CD4-positive, alpha-beta T cell treated with Interleukin-6 for 4 hours (primary cell): ENCODE measurements around the gene KASH5.

Experiments
- DNase-seq: peaks from one replicate; pipeline ENCODE4 v3.0.0-alpha.2; 2020; ENCODE audit warnings: mixed read lengths

Gene KASH5

DNA sequence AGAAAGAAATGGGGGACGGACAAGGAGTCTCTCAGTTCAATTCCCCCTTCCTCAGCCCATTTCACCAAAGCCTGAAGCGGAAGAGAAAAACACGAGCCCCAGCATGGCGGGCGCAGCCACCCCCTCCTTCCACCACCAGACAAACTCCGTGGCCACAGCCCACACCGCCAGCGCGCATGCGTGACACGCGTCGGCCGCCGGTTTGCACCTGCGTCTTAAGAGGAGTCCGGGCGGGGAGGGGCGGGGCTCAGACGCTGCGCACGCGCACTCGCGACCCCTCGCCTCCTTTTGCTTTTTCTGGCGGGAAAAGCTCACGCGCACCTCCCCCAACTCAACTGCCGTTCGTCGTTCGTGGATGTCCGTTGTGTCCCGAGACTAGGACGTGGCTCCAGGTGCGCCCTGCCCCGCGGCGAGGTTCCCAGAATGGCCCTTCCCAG, at the start of gene KASH5:
KASH5 (plus strand) TSS at position 314 of the 437 bp plus-strand sequence. CDS start 2,635 bp downstream, outside the sequence.
- DNase-seq = peak; percentile 78

GRCh38 chr19:49338691-49339300, 49.3 kb upstream of the KASH5 start:
- no peak for DNase-seq

GRCh38 chr19:49339301-49340068, 48.6 kb upstream of the KASH5 start:
- no peak for DNase-seq

GRCh38 chr19:49340069-49340864, 47.8 kb upstream of the KASH5 start:
- DNase-seq = no peak

DNA sequence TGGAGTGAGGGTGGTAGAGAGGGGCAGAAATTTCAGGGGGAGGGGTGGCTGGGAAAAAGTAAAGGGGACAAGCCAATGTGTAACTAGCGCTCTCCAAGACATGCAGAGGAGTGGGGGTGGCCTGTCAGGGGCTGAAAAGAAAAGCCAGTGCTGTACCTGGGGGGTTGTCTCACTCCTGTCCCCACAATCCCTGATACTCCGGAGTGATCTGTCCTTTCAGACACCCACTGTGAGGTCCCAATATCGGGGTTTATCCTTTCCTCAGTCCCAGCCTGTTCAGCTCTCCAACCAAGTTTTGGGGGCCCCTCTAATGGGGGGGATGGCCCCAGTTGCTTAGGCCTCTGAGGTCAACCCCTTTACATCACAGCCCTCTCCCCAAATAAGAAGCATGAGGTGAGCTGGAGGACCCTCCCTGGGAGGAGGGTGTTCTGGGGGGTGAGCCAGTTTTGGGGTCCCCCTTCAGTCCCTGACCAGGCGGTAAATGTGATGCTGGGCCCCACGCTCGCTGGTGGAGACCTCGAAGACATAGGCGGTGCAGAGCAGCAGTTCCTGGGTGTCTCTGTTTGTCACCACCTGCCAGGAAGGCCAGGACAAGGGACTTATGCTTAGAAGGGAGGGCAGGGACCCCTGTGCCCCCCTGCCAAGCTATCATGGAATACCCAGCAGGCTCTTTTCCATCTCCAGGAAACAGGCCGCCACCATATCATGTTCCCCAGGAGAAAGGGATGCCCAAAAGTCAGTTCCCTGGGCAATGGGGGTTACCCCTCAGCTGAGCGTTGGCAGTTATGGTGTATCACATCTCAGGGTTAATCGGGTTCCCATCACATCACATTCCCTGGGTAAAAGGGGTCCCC, 47.0 kb upstream of the KASH5 start:
- DNase-seq = no peak

GRCh38 chr19:49342291-49342721, 45.7 kb upstream of the KASH5 start:
- DNase-seq = no peak

GRCh38 chr19:49343123-49343522, 44.9 kb upstream of the KASH5 start:
- DNase-seq = no peak

DNA sequence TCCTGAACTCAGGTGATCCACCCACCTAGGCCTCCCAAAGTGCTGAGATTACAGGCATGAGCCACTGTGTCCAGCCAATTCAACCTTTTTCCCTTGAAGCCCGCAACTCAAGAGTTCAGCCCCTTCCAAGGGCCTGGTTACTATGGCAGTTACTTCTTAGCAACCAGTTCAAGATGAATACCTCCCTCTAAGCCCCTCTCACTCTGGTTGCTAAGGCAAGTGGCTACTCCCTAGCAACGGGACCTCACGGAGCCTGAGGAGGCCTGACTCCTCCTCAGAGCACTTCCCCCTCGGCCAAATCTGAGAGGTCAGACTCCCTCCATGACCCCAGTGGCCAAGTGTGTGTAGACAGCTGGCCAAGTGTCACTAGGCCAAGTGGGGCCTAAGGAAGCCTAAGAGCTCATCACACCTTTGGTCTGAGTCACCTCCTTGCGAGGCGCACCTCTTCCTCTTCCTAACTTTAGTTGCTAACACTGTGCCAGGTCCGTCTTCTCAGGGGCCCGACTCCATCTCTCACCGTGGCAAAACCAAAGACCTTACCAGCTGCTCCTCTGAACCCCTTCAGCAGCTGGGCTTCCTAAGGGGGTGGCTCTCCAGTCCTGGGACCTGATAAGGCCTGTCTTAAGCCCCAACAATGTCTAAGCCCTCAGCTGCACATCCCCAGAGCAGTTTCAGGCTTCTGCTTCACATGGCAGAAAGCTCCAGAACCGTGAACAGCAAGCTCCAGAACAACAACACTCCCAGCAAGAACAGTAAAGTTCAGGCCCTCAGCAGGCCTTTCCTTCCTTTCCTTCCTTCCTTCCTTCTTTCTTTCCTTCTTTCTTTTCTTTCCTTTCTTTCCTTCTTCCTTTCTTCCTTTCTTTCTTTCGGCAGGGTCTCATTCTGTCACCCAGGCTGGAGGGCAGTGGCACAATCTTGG, 43.3 kb upstream of the KASH5 start:
- DNase-seq = no peak

- no peak for DNase-seq
Observed at GRCh38 chr19:49347191-49347590, 40.9 kb upstream of the KASH5 start.

GRCh38 chr19:49347835-49348234, 40.2 kb upstream of the KASH5 start:
- DNase-seq = no peak

DNA sequence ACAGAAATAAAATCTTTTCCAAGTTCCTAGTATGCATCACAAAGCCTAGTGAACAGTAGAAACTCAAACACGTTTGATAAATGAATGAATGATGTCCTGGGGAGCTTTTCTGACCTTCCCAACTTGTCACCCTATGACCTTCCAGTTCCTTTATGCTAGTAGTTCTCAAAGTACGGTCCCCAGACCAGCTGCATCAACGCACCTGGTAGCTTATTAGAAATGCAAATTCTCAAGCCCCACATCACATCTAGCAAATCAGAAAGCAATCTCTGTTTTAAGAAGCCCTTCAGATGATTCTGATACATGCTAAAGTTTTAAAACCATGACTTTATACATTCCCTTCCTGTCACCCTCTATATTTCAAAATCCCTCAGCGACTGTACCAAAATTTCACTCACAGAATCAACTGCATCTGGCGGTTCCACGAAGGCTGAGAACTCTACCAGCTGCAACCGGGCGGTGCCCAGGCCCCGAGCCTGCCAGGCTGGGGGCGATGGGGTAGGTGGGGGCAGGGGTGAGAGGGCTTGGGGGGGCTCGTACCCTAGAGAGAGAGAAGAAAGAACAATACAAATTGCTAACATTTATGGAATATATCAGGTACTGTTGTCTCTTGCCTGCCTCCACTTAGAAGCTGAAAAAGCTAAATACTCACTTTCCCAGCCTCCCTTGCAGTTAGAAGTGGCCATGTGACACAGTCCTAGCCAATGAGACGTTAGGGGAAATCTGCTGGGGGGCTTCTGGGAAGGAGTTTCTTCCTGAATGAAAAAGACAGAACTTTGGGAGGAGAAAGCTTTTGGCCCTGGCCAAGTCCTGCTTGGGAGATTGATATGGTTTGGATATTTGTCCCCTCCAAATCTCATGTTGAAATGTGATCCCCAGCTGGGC, 39.5 kb upstream of the KASH5 start:
- DNase-seq = no peak

DNA sequence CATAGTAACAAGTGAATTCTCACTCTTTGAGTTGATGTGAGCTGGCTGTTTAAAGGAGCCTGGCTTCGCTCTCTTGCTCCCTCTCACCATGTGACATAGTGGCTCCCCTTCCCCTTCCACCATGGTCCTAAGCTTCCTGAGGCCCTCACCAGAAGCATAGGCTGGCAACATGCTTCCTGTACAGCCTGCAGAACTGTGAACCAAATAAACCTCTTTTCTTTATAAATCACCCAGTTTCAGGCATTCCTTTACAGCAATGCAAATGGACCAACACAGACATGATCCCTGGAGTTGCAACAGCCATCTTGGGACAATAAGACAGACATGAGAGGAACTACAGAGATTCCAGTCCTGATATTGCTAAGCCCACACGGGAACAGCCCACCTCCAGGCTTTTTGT, 38.5 kb upstream of the KASH5 start:
- DNase-seq = no peak

DNA sequence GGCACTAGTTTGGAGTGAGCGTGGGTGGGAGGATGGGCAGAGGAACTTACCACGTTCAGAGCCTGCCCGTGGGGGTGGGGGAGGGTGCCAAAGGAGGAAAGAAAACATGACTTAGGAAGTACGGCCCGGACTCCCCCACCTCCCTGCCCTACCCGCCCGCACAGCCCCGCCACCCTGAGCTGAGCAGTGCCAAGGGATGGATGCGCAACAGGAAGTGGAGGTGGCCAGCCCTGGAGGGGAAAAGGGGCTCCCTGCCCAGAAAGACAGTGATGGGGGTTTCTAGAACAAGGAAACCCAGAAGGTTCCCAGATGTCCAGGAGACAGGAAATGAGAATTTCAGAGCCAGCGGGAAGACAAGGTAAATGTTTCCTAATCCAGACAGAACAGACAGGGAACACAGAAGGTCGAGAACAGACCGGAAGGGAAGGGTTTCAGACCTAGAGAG, 32.1 kb upstream of the KASH5 start:
- DNase-seq = no peak

GRCh38 chr19:49356382-49356781, 31.7 kb upstream of the KASH5 start:
- no peak for DNase-seq

DNA sequence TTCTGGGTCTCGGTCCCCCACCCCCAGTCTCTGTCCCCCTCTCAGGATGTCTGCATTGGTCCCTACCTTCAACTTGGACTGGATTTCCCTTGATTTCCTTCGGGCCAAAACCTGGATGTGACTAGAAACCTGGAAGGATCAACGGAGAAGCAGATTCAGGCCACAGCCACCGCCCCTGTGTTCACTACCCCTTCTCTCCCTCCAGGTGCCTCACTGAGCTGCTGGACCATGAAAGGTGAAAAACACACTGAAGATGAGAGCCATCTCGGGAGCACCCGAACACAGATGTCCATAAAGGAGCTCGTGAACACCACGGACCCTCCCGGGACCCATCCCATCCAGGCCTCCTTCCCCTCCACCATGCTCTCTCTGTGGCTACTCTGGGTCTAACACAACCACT, 30.9 kb upstream of the KASH5 start:
- no peak for DNase-seq

DNA sequence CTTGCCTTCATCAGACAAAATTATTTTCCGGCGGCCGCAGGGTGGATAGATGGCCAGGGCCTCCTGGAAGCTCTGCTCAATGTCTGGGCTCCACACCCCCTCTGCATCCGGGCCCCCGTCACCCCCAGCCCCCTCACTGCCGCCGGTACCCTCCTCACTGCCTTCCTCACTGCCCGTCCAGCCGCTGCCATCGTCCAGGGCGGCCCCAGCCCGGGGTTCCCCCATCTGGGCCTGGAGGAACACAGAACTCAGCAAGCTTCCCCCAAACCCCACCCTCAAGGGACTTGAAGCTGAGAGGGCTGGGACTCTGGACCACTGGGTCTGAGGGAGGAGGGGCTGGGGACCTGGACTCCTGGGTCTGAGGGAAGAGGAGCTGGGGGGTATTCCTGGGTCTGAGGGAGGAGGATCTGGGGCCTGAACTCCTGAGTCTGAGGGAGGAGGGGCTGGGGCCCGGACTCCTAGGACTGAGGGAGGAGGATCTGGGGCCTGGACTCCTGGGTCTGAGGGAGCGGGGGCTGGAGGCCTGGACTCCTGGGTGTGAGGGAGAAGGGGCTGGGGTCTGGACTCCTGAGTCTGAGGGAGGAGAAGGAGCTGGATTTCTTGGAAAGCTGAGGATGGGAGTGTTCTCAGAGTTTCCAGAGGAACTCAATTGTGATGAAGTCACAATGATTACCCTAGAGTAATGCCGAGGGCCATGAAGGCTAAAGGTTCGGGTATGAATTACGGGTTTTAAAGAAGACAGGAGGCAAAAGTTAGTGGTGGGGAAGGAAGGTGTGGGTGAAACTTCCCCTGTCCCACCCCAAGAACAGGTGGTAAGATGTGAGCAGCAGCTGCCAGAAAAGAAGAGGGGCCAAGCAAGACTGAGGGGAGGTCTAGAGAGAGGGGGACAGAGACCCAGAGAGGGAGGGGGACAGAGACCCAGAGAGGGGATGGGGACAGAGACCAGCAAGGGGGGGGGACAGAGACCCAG, 27.9 kb upstream of the KASH5 start:
- no peak for DNase-seq

DNA sequence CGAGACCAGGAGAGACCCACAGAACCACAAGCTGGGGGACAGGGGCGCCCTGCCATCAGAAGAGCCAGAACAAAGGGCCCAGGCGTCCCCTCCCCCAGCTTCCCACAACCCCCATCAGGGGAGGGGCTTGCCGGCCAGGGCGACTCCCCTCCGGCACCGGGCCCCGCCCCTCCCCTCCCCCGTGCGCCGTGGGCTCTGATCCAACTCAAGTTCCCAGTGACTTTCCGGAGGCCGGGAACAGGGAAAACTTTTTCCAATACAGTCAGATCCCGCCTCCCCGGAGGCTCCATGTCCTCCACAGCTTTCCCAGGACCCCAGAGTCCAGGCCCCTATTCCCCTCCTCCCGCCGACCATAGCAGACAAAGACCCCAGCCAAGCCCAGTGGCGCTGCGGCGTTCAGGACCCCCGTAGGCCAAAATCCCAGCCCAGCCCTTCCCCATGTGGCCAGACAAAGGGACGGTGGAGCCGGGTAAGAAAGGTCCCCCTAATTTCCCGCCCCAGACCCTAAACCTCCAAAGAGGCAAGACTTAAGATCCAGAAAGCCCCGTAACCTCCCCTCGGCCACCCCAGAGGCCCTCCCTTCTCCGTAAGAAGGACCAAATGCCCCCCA, 26.5 kb upstream of the KASH5 start:
- peak; percentile 24 for DNase-seq

DNA sequence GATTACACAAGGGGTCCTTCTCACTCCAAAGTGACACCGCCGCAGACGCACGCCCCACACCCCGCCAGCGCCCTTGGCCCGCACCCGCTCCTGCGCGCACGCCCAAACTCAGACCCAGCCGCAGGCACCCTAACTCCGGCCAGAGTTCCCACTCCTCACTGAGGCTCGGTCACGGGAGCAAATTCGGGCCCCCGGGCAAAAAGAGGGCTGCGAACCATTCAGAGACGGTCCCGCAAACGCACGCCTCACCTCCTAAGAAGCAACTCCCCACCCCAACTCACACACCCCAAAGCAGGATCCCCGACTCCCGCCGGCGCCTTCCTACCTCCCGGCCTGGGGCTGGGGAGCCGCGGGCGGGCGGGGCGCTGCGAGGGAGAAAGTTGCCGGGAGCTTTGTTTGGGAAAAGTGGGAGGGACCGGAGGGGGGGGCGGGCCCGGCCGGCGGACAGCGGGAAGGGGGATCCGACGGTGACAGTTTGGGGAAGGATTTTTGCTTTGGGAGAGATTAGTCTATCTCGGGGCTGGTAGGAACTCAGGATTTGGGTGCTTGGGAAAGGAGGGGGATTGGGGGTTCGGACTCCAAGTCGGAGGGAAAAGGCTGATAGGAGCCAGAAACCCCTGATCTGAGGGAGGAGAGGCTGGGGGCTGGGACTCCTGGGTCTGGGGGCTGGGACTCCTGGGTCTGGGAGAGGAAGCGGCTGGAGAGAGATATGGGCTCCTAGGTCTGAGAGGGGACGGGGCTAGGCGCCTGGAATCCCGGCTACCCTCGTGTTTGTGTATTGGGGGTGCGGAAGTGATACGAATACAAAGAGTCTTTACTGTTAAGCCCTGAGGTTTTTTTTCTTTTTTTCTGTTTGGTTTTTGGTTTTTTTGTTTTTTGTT, 25.8 kb upstream of the KASH5 start, which contains the start of gene TEAD2:
TEAD2 (minus strand) TSS at position 369 of the 881 bp plus-strand sequence. CDS start 2,341 bp downstream, outside the sequence.
- peak; percentile 16 for DNase-seq
